Mucosa of rectum (tissue), 2 donors: Measurements from ENCODE around the gene PDZRN3.
"Not testable (repeated sequence)": the region's sequence is repeated elsewhere in the genome, so short reads cannot be mapped to it uniquely, and the experiment has no call there.

ENCODE experiments used
- H3K27ac ChIP-seq, 2 donors: one replicate each; pipeline ENCODE4 v1.7.0; 2013; ENCODE audit warnings: inconsistent platforms in 2 of 2, low read depth in 2 of 2, low read length in 2 of 2
- H3K27me3 ChIP-seq, 2 donors: one replicate each; pipeline ENCODE4 v1.7.0; 2013; ENCODE audit warnings: low read length in 2 of 2; ENCODE audit not compliant: control insufficient read depth in 2 of 2, insufficient read depth in 2 of 2
- H3K36me3 ChIP-seq, 2 donors: one replicate each; pipeline ENCODE4 v1.7.0; 2013; ENCODE audit warnings: low read length in 2 of 2; ENCODE audit not compliant: control insufficient read depth in 2 of 2, insufficient read depth in 2 of 2
- H3K4me1 ChIP-seq, 2 donors: one replicate each; pipeline ENCODE4 v1.7.0; 2013; ENCODE audit warnings: low read length in 2 of 2, mild to moderate bottlenecking in 1 of 2; ENCODE audit not compliant: control insufficient read depth in 2 of 2, insufficient read depth in 2 of 2
- H3K4me3 ChIP-seq, 2 donors: one replicate each; pipeline ENCODE4 v1.7.0; 2013; ENCODE audit warnings: low read length in 2 of 2
- H3K9ac ChIP-seq, 2 donors: one replicate each; pipeline ENCODE4 v1.7.0; 2013; ENCODE audit warnings: low read length in 2 of 2, low read depth in 1 of 2, mild to moderate bottlenecking in 1 of 2
- H3K9me3 ChIP-seq, 2 donors: one replicate each; pipeline ENCODE4 v1.7.0; 2013; ENCODE audit warnings: low read length in 2 of 2; ENCODE audit not compliant: control insufficient read depth in 2 of 2
- donor health status: healthy.
- donor health status: Normal muscosa, but diverticular disease.

The PDZRN3 gene

GRCh38 chr3:73473181-73473897 lies 151.4 kb downstream of the PDZRN3 start:
- Histone ChIP-seq H3K4me1 (peaks cover 0 to 6% of the 10 kb centered on the region in 2 donors), H3K9ac (no peak overlapping the region), H3K36me3 (no peaks in the 10 kb centered on the region), H3K4me3 (no peak overlapping the region), H3K27me3 (no peaks in the 10 kb centered on the region), H3K27ac (no peak overlapping the region), H3K9me3 (no peaks in the 10 kb centered on the region)

GRCh38 chr3:73471986-73472787 lies 152.6 kb downstream of the PDZRN3 start:
- no peak overlapping the region for H3K27ac ChIP-seq
- H3K27me3 ChIP-seq = no peaks in the 10 kb centered on the region
- H3K36me3 ChIP-seq = no peaks in the 10 kb centered on the region
- no peaks in the 10 kb centered on the region for H3K9me3 ChIP-seq
- H3K9ac ChIP-seq = no peak overlapping the region
- H3K4me1 ChIP-seq = peaks cover 0 to 6% of the 10 kb centered on the region in 2 donors
- H3K4me3 ChIP-seq = no peak overlapping the region

GRCh38 chr3:73470860-73471259 lies 153.9 kb downstream of the PDZRN3 start:
- no peak overlapping the region for H3K9ac ChIP-seq
- no peaks in the 10 kb centered on the region for H3K9me3 ChIP-seq
- H3K36me3 ChIP-seq = no peaks in the 10 kb centered on the region
- peaks cover 0 to 6% of the 10 kb centered on the region in 2 donors for H3K4me1 ChIP-seq
- no peak overlapping the region for H3K27ac ChIP-seq
- H3K27me3 ChIP-seq = no peaks in the 10 kb centered on the region
- H3K4me3 ChIP-seq = no peak overlapping the region

GRCh38 chr3:73469331-73469730 lies 155.4 kb downstream of the PDZRN3 start:
- no peak overlapping the region for H3K9ac ChIP-seq
- no peak overlapping the region for H3K4me3 ChIP-seq
- H3K27me3 ChIP-seq = no peaks in the 10 kb centered on the region
- H3K27ac ChIP-seq = no peak overlapping the region
- no peaks in the 10 kb centered on the region for H3K36me3 ChIP-seq
- H3K4me1 ChIP-seq = peaks cover 0 to 2% of the 10 kb centered on the region in 2 donors
- no peaks in the 10 kb centered on the region for H3K9me3 ChIP-seq

GRCh38 chr3:73467211-73467610 lies 157.5 kb downstream of the PDZRN3 start:
- Histone ChIP-seq H3K9ac (no peak overlapping the region), H3K36me3 (no peaks in the 10 kb centered on the region), H3K27ac (no peak overlapping the region), H3K4me3 (no peak overlapping the region), H3K27me3 (no peaks in the 10 kb centered on the region), H3K4me1 (no peaks in the 10 kb centered on the region), H3K9me3 (no peaks in the 10 kb centered on the region)

GRCh38 chr3:73465926-73466325 lies 158.8 kb downstream of the PDZRN3 start:
- Histone ChIP-seq H3K9me3 (no peaks in the 10 kb centered on the region), H3K4me3 (no peak overlapping the region), H3K4me1 (no peaks in the 10 kb centered on the region), H3K27ac (no peak overlapping the region), H3K36me3 (no peaks in the 10 kb centered on the region), H3K9ac (no peak overlapping the region), H3K27me3 (no peaks in the 10 kb centered on the region)

GRCh38 chr3:73464126-73464525 lies 160.6 kb downstream of the PDZRN3 start:
- H3K9ac ChIP-seq, H3K27ac ChIP-seq, H3K4me3 ChIP-seq, H3K36me3 ChIP-seq, H3K4me1 ChIP-seq, H3K27me3 ChIP-seq, H3K9me3 ChIP-seq: not testable (repeated sequence)

- no peaks in the 10 kb centered on the region for H3K4me1 ChIP-seq
- no peak overlapping the region for H3K9ac ChIP-seq
- no peak overlapping the region for H3K27ac ChIP-seq
- H3K9me3 ChIP-seq = no peaks in the 10 kb centered on the region
- H3K4me3 ChIP-seq = no peak overlapping the region
- H3K36me3 ChIP-seq = no peaks in the 10 kb centered on the region
- H3K27me3 ChIP-seq = no peaks in the 10 kb centered on the region
These were observed 163.2 kb downstream of the PDZRN3 start for GRCh38 chr3:73461547-73461946.

- Histone ChIP-seq H3K9me3 (no peaks in the 10 kb centered on the region), H3K27ac (no peak overlapping the region), H3K4me3 (no peak overlapping the region), H3K4me1 (no peaks in the 10 kb centered on the region), H3K27me3 (no peaks in the 10 kb centered on the region), H3K36me3 (no peaks in the 10 kb centered on the region), H3K9ac (no peak overlapping the region)
These were observed 165.0 kb downstream of the PDZRN3 start for GRCh38 chr3:73459711-73460110.

- Histone ChIP-seq H3K9me3 (no peaks in the 10 kb centered on the region), H3K4me1 (peaks cover 0 to 2% of the 10 kb centered on the region in 2 donors), H3K36me3 (no peaks in the 10 kb centered on the region), H3K27me3 (no peaks in the 10 kb centered on the region), H3K27ac (no peak overlapping the region), H3K9ac (no peak overlapping the region), H3K4me3 (no peak overlapping the region)
These were observed 171.1 kb downstream of the PDZRN3 start for GRCh38 chr3:73453666-73454065.
